Smooth muscle cell (in vitro differentiated cells): ENCODE results near the gene AXL. TPM values are rescaled to one million over a fixed set of nuclear protein-coding genes. Genes with fewer than 3 reads are reported as not detected.

Experiments used
- DNase-seq: peaks from one replicate; lab custom pipeline; 2025; ENCODE audit not compliant: unreplicated experiment; lab: John Stamatoyannopoulos, UW
- H2AFZ ChIP-seq: fragments of 200-600 bp; sonication (generic); 2 replicates; pipeline ENCODE4 v1.6.0; 2016; ENCODE audit warnings: antibody characterized with exemption, low read depth, mild to moderate bottlenecking
- H3F3A ChIP-seq: fragments of 200-600 bp; sonication (generic); 2 replicates; pipeline ENCODE4 v1.6.0; 2017; ENCODE audit warnings: antibody characterized with exemption, low read depth
- H3K27ac ChIP-seq: fragments of 200-600 bp; sonication (generic); 2 replicates; pipeline ENCODE4 v1.5.1; 2016; ENCODE audit warnings: low read depth, mild to moderate bottlenecking
- H3K27me3 ChIP-seq: fragments of 200-600 bp; sonication (generic); 2 replicates; pipeline ENCODE4 v1.6.1; 2016; ENCODE audit warnings: low read depth, mild to moderate bottlenecking
- H3K36me3 ChIP-seq: fragments of 200-600 bp; sonication (generic); 2 replicates; pipeline ENCODE4 v1.5.1; 2016; ENCODE audit warnings: low read depth
- H3K4me1 ChIP-seq: fragments of 200-600 bp; sonication (generic); 2 replicates; pipeline ENCODE4 v1.5.1; 2016; ENCODE audit warnings: low read depth
- H3K4me2 ChIP-seq: fragments of 200-600 bp; sonication (generic); 2 replicates; pipeline ENCODE4 v1.6.0; 2016; ENCODE audit warnings: mild to moderate bottlenecking
- H3K4me3 ChIP-seq: fragments of 200-600 bp; sonication (generic); 2 replicates; pipeline ENCODE4 v1.5.1; 2016; ENCODE audit warnings: mild to moderate bottlenecking
- H3K79me2 ChIP-seq: fragments of 200-600 bp; sonication (generic); 2 replicates; pipeline ENCODE4 v1.6.0; 2016; ENCODE audit warnings: low read depth, mild to moderate bottlenecking
- H3K9ac ChIP-seq: fragments of 200-600 bp; sonication (generic); 2 replicates; pipeline ENCODE4 v1.6.0; 2016; ENCODE audit warnings: low read depth
- H3K9me3 ChIP-seq: fragments of 200-600 bp; sonication (generic); replicated peaks from 2 replicates; pipeline ENCODE4 v1.5.1; 2016; ENCODE audit warnings: low read depth
- H4K20me1 ChIP-seq: fragments of 200-600 bp; sonication (generic); 2 replicates; pipeline ENCODE4 v1.6.0; 2016; ENCODE audit warnings: low read depth
- CTCF ChIP-seq: fragments of 200-600 bp; sonication (generic); IDR thresholded peaks from 2 replicates; pipeline ENCODE4 v1.5.1; 2017; ENCODE audit warnings: borderline replicate concordance, mild to moderate bottlenecking, antibody characterized with exemption; ENCODE audit not compliant: insufficient read depth, poor library complexity, severe bottlenecking
- WGBS: methylation state at CpG from one replicate; pipeline ENCODE4 v1.1.7; 2016; ENCODE audit warnings: low lambda C conversion rate; 5-methylcytosine and 5-hydroxymethylcytosine counted together
- polyA plus RNA-seq: library from polyadenylated mRNA; unstranded; fragments of >200 nt; fragmentation: Nextera tagmentation; extraction: Ambion mirVana; gene quantifications from 2 replicates; pipeline ENCODE4 v1.2.1, GENCODE V29; 2016
- total RNA-seq: library from RNA; depleted of rRNA; stranded (reverse); fragments of >200 nt; gene quantifications from 2 replicates; pipeline ENCODE4 v1.2.3, GENCODE V29; 2014

Gene AXL
- total and polyA plus RNA-seq, 2 experiments from 2014 or later: 16.9 to 71.2 TPM

- Histone ChIP-seq H2AFZ (no peak overlapping the region), H3F3A (peaks cover 55% of the 10 kb centered on the region), H3K4me2 (peak overlapping the region; percentile 44), H3K4me1 (no peaks in the 10 kb centered on the region), H3K9me3 (no peaks in the 10 kb centered on the region), H4K20me1 (peaks cover 64% of the 10 kb centered on the region), H3K9ac (peak overlapping the region; percentile 96), H3K27ac (peak overlapping the region; percentile 99), H3K4me3 (no peak overlapping the region), H3K27me3 (no peaks in the 10 kb centered on the region), H3K36me3 (peaks cover 17% of the 10 kb centered on the region), H3K79me2 (peaks cover 12% of the 10 kb centered on the region)
- TF ChIP-seq CTCF: no peak
- DNase-seq: peak; percentile 28
- 46% methylated on average over 4 of the region's 4 CpGs for WGBS
These were observed 79.4 kb downstream of the AXL start for GRCh38 chr19:41298348-41298964.

- Histone ChIP-seq H3K79me2 (peaks cover 9% of the 10 kb centered on the region), H2AFZ (no peak overlapping the region), H3K4me2 (peak overlapping the region; percentile 44), H3K9me3 (no peaks in the 10 kb centered on the region), H3K27ac (peak overlapping the region; percentile 99), H3K27me3 (no peaks in the 10 kb centered on the region), H3K4me3 (no peak overlapping the region), H3K4me1 (no peaks in the 10 kb centered on the region), H4K20me1 (peaks cover 59% of the 10 kb centered on the region), H3K36me3 (peaks cover 15% of the 10 kb centered on the region), H3F3A (peaks cover 50% of the 10 kb centered on the region), H3K9ac (peak overlapping the region; percentile 94)
- no peak for DNase-seq
- no peak for TF ChIP-seq CTCF
- 52% methylated on average over 10 of the region's 10 CpGs for WGBS
These were observed 80.2 kb downstream of the AXL start for GRCh38 chr19:41299046-41299754.

GRCh38 chr19:41299755-41300089 lies 80.7 kb downstream of the AXL start:
- Histone ChIP-seq H3K4me1 (no peaks in the 10 kb centered on the region), H2AFZ (no peak overlapping the region), H4K20me1 (peaks cover 59% of the 10 kb centered on the region), H3F3A (peaks cover 50% of the 10 kb centered on the region), H3K4me3 (no peak overlapping the region), H3K9me3 (no peaks in the 10 kb centered on the region), H3K9ac (peak overlapping the region; percentile 94), H3K36me3 (peaks cover 19% of the 10 kb centered on the region), H3K27me3 (no peaks in the 10 kb centered on the region), H3K27ac (peak overlapping the region; percentile 99), H3K4me2 (peak overlapping the region; percentile 44), H3K79me2 (peaks cover 9% of the 10 kb centered on the region)
- 37% methylated on average over 4 of the region's 4 CpGs for WGBS
- DNase-seq: peak; percentile 27
- TF ChIP-seq CTCF: no peak
